Panc1 (cell line): ENCODE results near the gene SLC16A6. TPM values are rescaled to one million over a fixed set of nuclear protein-coding genes. Genes with fewer than 3 reads are reported as not detected.
"Not testable (repeated sequence)": the region's sequence is repeated elsewhere in the genome, so short reads cannot be mapped to it uniquely, and the experiment has no call there.

Experiments
- ATAC-seq: fragments of 200-7000 bp; cut with Tn5 transposase; 2 replicates; pipeline ENCODE4 v1.9.1; 2020; ENCODE audit warnings: mild to moderate bottlenecking, moderate library complexity
- BruUV-seq: library from RNA; stranded (reverse); fragments of 400-500 nt; replicated peaks from 2 replicates; lab custom pipeline; 2021; lab: Mats Ljungman, UMichigan
- CTCF ChIA-PET: fragments of 300-600 bp; sonication (Branson Sonifier 250); formaldehyde crosslinking; loops from one replicate; lab custom pipeline; 2022; ENCODE audit warnings: antibody characterized with exemption; lab: Charles Lee
- POLR2A ChIA-PET: fragments of 300-600 bp; sonication (Branson Sonifier 250); formaldehyde crosslinking; loops from one replicate; lab custom pipeline; 2022; ENCODE audit warnings: antibody characterized with exemption; lab: Charles Lee
- DNase-seq: peaks from one replicate; pipeline ENCODE4 v3.0.0-alpha.2; 2010; ENCODE audit warnings: low read depth, low spot score
- H3K27ac ChIP-seq: 2 replicates; pipeline ENCODE4 v1.5.1; 2011; ENCODE audit warnings: mild to moderate bottlenecking, low read length, inconsistent platforms
- H3K27me3 ChIP-seq: fragments of 200-500 bp; sonication (Bioruptor generic); 2 replicates; pipeline ENCODE4 v1.6.0; 2014; ENCODE audit warnings: low read length, inconsistent platforms; ENCODE audit not compliant: control insufficient read depth, insufficient read depth
- H3K36me3 ChIP-seq: fragments of 200-500 bp; sonication (Bioruptor generic); 2 replicates; pipeline ENCODE4 v1.5.1; 2014; ENCODE audit warnings: inconsistent platforms, mild to moderate bottlenecking, low read length, moderate library complexity; ENCODE audit not compliant: control insufficient read depth, insufficient read depth
- H3K4me1 ChIP-seq: 2 replicates; pipeline ENCODE4 v1.5.1; 2011; ENCODE audit warnings: inconsistent platforms, mild to moderate bottlenecking, low read length, moderate library complexity; ENCODE audit not compliant: control insufficient read depth, insufficient read depth
- H3K4me3 ChIP-seq, 2 experiments: 2 replicates each; pipeline ENCODE4 v1.5.1; 2011 to 2012; ENCODE audit warnings: low read depth in 2 of 2, low read length in 2 of 2, mild to moderate bottlenecking in 2 of 2, inconsistent platforms in 1 of 2, moderate library complexity in 1 of 2
- H3K9me3 ChIP-seq: fragments of 200-500 bp; sonication (Bioruptor generic); 2 replicates; pipeline ENCODE4 v1.5.1; 2014; ENCODE audit warnings: low read depth, mild to moderate bottlenecking, inconsistent platforms, low read length, moderate library complexity; ENCODE audit not compliant: control insufficient read depth, insufficient read depth
- POLR2AphosphoS5 ChIP-seq: IDR thresholded peaks from 2 replicates; pipeline ENCODE4 v1.6.1; 2012; ENCODE audit warnings: mild to moderate bottlenecking, low read depth, low read length, moderate library complexity
- SIN3A ChIP-seq: IDR thresholded peaks from 2 replicates; pipeline ENCODE4 v1.6.1; 2012; ENCODE audit warnings: low read depth, mild to moderate bottlenecking, low read length, moderate library complexity, borderline replicate concordance; ENCODE audit not compliant: insufficient read depth
- TCF7L2 ChIP-seq: IDR thresholded peaks from 2 replicates; pipeline ENCODE4 v1.6.1; 2011; ENCODE audit warnings: mild to moderate bottlenecking, low read depth, low read length, inconsistent platforms
- in situ Hi-C: cut with HindIII; loops from 2 replicates; pipeline ENCODE4 v1.10.0; 2016; ENCODE audit warnings: low sequenced_read_pairs, low pct_unique_long_range_greater_than_20kb
- intact Hi-C: fragments of 100-400 bp; cut with micrococcal nuclease; formaldehyde crosslinking; loops from one replicate; pipeline ENCODE4 v1.10.0; 2022; ENCODE audit not compliant: unreplicated experiment
- total RNA-seq: library from RNA; stranded (reverse); gene quantifications from one replicate; pipeline ENCODE4 v1.2.1, GENCODE V29; 2021; ENCODE audit not compliant: unreplicated experiment
- TF ChIP-seq, protein P1 (sequence below): fragments of 450-650 bp; IDR thresholded peaks from 2 replicates; pipeline ENCODE4 v1.5.1; 2017; ENCODE audit warnings: mild to moderate bottlenecking
- TF ChIP-seq, protein P2 (sequence below), 2 experiments: IDR thresholded peaks; 2 replicates each; pipeline ENCODE4 v1.6.1; 2011 to 2012; ENCODE audit warnings: low read depth in 2 of 2, control low read depth in 1 of 2, low read length in 1 of 2, mild to moderate bottlenecking in 1 of 2, moderate library complexity in 1 of 2; ENCODE audit not compliant: insufficient read depth in 1 of 2

SLC16A6 gene
- total RNA-seq, 1 experiment from 2014 or later: 0.26 TPM

DNA sequence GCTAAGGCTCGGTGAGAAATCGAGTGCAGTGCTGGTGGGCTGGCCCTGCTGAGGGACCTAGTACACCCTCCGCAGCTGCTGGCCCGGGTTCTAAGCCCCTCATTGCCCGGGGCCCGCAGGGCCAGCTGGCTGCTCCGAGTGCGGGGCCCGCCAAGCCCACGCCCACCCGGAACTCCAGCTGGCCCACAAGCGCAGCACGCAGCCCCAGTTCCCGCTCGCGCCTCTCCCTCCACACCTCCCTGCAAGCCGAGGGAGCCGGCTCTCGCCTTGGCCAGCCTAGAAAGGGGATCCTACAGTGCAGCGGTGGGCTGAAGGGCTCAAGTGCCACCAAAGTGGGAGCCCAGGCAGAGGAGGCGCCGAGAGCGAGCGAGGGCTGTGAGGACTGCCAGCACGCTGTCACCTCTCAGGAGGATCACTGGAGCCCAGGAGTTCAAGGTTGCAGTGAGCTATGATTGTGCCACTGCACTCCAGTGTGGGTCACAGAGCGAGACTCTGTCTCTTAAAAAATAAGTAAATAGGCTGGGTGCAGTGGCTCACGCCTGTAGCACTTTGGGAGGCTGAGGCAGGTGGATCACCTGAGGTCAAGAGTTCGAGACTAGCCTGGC, 18.2 kb upstream of the SLC16A6 start:
- CTCF ChIA-PET, ATAC-seq, H3K36me3 ChIP-seq, in situ Hi-C loops, BruUV-seq, H3K4me1 ChIP-seq, POLR2A ChIA-PET, H3K27ac ChIP-seq, DNase-seq, H3K27me3 ChIP-seq, intact Hi-C loops, H3K9me3 ChIP-seq, H3K4me3 ChIP-seq: not testable (repeated sequence)

DNA sequence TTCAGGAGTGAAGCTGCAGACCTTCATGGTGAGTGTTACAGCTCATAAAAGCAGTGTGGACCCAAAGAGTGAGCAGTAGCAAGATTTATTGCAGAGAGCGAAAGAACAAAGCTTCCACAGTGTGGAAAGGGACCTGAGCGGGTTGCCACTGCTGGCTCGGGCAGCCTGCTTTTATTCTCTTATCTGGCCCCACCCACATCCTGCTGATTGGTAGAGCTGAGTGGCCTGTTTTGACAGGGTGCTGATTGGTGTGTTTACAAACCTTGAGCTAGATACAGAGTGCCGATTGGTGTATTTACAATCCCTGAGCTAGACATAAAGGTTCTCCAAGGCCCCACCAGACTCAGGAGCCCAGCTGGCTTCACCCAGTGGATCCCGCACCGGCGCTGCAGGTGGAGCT, 17.6 kb upstream of the SLC16A6 start:
- H3K27ac ChIP-seq, H3K27me3 ChIP-seq, H3K4me1 ChIP-seq, ATAC-seq, H3K9me3 ChIP-seq, H3K4me3 ChIP-seq, in situ Hi-C loops, BruUV-seq, intact Hi-C loops, H3K36me3 ChIP-seq, POLR2A ChIA-PET, CTCF ChIA-PET, DNase-seq: not testable (repeated sequence)

DNA sequence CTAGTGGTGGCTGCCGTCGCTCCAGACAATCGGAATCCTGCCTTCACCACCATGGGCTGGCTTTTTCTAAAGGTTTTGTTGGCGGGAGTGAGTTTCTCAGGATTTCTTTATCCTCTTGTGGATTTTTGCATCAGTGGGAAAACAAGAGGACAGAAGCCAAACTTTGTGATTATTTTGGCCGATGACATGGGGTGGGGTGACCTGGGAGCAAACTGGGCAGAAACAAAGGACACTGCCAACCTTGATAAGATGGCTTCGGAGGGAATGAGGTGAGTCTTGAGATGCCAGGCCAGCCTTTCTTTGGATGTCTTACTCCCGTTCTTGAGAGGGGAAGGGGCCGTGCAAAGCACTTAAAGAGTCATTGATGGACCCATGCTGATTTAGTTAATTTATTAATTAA, 16.5 kb upstream of the SLC16A6 start:
- Histone ChIP-seq H3K9me3 (no peaks in the 10 kb centered on the region), H3K36me3 (no peaks in the 10 kb centered on the region), H3K27me3 (no peaks in the 10 kb centered on the region), H3K4me1 (no peaks in the 10 kb centered on the region), H3K4me3 (no peak overlapping the region), H3K27ac (no peak overlapping the region)
- in situ Hi-C loops: no loop called here
- POLR2A ChIA-PET: interaction anchor here (0.6 kb wide), 1 partner anchor 1533 kb away, joined by 3 read pairs; no protein-coding TSS in a partner anchor
- BruUV-seq: no TSS peak
- CTCF ChIA-PET: no interaction called here
- ATAC-seq (no peak), DNase-seq (no peak)
- no peak for TF ChIP-seq TCF7L2
- TF ChIP-seq, protein P1, sequence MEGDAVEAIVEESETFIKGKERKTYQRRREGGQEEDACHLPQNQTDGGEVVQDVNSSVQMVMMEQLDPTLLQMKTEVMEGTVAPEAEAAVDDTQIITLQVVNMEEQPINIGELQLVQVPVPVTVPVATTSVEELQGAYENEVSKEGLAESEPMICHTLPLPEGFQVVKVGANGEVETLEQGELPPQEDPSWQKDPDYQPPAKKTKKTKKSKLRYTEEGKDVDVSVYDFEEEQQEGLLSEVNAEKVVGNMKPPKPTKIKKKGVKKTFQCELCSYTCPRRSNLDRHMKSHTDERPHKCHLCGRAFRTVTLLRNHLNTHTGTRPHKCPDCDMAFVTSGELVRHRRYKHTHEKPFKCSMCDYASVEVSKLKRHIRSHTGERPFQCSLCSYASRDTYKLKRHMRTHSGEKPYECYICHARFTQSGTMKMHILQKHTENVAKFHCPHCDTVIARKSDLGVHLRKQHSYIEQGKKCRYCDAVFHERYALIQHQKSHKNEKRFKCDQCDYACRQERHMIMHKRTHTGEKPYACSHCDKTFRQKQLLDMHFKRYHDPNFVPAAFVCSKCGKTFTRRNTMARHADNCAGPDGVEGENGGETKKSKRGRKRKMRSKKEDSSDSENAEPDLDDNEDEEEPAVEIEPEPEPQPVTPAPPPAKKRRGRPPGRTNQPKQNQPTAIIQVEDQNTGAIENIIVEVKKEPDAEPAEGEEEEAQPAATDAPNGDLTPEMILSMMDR: no peak
- no peak for TF ChIP-seq SIN3A
- TF ChIP-seq, protein P2, sequence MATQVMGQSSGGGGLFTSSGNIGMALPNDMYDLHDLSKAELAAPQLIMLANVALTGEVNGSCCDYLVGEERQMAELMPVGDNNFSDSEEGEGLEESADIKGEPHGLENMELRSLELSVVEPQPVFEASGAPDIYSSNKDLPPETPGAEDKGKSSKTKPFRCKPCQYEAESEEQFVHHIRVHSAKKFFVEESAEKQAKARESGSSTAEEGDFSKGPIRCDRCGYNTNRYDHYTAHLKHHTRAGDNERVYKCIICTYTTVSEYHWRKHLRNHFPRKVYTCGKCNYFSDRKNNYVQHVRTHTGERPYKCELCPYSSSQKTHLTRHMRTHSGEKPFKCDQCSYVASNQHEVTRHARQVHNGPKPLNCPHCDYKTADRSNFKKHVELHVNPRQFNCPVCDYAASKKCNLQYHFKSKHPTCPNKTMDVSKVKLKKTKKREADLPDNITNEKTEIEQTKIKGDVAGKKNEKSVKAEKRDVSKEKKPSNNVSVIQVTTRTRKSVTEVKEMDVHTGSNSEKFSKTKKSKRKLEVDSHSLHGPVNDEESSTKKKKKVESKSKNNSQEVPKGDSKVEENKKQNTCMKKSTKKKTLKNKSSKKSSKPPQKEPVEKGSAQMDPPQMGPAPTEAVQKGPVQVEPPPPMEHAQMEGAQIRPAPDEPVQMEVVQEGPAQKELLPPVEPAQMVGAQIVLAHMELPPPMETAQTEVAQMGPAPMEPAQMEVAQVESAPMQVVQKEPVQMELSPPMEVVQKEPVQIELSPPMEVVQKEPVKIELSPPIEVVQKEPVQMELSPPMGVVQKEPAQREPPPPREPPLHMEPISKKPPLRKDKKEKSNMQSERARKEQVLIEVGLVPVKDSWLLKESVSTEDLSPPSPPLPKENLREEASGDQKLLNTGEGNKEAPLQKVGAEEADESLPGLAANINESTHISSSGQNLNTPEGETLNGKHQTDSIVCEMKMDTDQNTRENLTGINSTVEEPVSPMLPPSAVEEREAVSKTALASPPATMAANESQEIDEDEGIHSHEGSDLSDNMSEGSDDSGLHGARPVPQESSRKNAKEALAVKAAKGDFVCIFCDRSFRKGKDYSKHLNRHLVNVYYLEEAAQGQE (IDR thresholded peaks at IDR 0.05; ENCODE audit: insufficient read depth in 1 of 2, low read depth in 2 of 2, low read length in 1 of 2): no peak
- no peak for TF ChIP-seq POLR2AphosphoS5
- intact Hi-C loops: no loop called here
